Neural crest cell (in vitro differentiated cells): ENCODE data around the gene POLR2I. TPM values are rescaled to one million over a fixed set of nuclear protein-coding genes. Genes with fewer than 3 reads are reported as not detected.

Source experiments
- DNase-seq: peaks from one replicate; pipeline ENCODE4 v3.0.0; 2021; ENCODE audit warnings: low read depth, mixed read lengths, low spot score
- H3K27ac Mint-ChIP-seq: one replicate; pipeline ENCODE4 v1.8.0; 2021; ENCODE audit warnings: mild to moderate bottlenecking, mixed read lengths; ENCODE audit not compliant: unreplicated experiment
- H3K27me3 Mint-ChIP-seq: 2 replicates; pipeline ENCODE4 v1.8.0; 2021; ENCODE audit warnings: low read depth, mild to moderate bottlenecking, mixed read lengths
- H3K36me3 Mint-ChIP-seq: 2 replicates; pipeline ENCODE4 v1.8.0; 2021; ENCODE audit warnings: low read depth, mild to moderate bottlenecking, mixed read lengths
- H3K4me1 Mint-ChIP-seq: 2 replicates; pipeline ENCODE4 v1.8.0; 2021; ENCODE audit warnings: mixed read lengths
- H3K4me3 Mint-ChIP-seq: one replicate; pipeline ENCODE4 v1.8.0; 2021; ENCODE audit warnings: mild to moderate bottlenecking, mixed read lengths
- H3K9me3 Mint-ChIP-seq: 2 replicates; pipeline ENCODE4 v1.8.0; 2021; ENCODE audit warnings: mixed read lengths
- CTCF ChIP-seq: fragments of 200-600 bp; sonication (generic); conservative IDR thresholded peaks from 2 replicates; pipeline ENCODE4 v1.5.0; 2021; ENCODE audit warnings: antibody characterized with exemption, mild to moderate bottlenecking
- total RNA-seq: library from RNA; stranded (reverse); gene quantifications from 2 replicates; pipeline ENCODE4 v1.2.1, GENCODE V29; 2021

The POLR2I gene
- total RNA-seq, 1 donor from 2014 or later: 111 TPM

- Mint-ChIP-seq H3K36me3 (peaks cover 14% of the 10 kb centered on the region), H3K4me3 (no peak overlapping the region)
- no peak for TF ChIP-seq CTCF
Observed at GRCh38 chr19:36093146-36093662, 21.5 kb downstream of the POLR2I start.

DNA sequence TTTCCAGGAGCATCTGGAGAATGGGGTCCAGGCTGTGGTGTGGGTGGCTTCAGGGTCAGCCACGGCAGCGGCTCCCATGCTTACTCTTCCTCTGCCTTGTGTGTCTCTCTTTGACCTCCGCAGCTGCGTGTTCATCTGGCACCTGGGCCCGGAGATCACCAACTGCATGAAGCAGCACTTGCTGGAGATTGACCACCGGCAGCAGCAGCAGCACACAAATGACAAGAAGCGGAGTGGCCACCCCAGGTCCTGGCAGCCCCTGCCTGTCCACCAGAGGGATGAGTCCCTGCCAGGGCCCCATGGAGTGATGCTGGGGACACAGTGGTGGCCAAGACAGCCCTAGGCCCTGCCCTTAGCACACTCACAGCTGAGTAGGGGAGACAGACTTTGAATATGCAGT lies 22.1 kb downstream of the POLR2I start:
- DNase-seq: no peak
- TF ChIP-seq CTCF: no peak
- Mint-ChIP-seq H3K9me3 (no peaks in the 10 kb centered on the region), H3K4me1 (peaks cover 10% of the 10 kb centered on the region), H3K4me3 (no peak overlapping the region), H3K36me3 (peaks cover 14% of the 10 kb centered on the region), H3K27me3 (no peaks in the 10 kb centered on the region), H3K27ac (no peak overlapping the region)

More at GRCh38 chr19:36093146-36093662, 21.5 kb downstream of the POLR2I start:
- Mint-ChIP-seq H3K9me3 (no peaks in the 10 kb centered on the region), H3K27ac (no peak overlapping the region), H3K27me3 (no peaks in the 10 kb centered on the region), H3K4me1 (peaks cover 10% of the 10 kb centered on the region)
- no peak for DNase-seq

- H3K9me3 Mint-ChIP-seq: no peaks in the 10 kb centered on the region
- no peak for TF ChIP-seq CTCF
- peaks cover 6% of the 10 kb centered on the region for H3K36me3 Mint-ChIP-seq
- H3K27ac Mint-ChIP-seq: peak overlapping the region; percentile 12
- H3K4me1 Mint-ChIP-seq: no peaks in the 10 kb centered on the region
- no peaks in the 10 kb centered on the region for H3K27me3 Mint-ChIP-seq
- DNase-seq: no peak
- no peak overlapping the region for H3K4me3 Mint-ChIP-seq
Observed at GRCh38 chr19:36090910-36091695, 23.6 kb downstream of the POLR2I start.

DNA sequence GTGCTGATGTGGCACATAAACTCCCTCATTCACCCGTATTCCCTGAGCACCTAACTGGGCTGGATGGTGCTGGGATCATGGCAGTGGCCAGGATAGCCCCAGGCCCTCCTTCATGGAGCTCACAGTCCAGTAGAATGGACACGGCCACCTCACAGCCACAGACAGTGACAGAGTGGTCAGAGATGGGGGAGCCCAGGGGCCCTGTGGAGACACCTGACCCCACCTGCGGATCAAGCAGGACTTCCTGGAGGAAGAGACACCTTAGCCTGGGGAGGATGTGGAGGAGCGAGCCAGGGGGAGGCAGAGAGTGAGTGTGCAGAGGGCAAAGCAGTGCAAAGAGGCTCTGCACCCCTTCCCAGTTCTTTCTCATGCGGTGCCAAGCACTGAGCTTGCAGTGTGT lies 24.8 kb downstream of the POLR2I start:
- Mint-ChIP-seq H3K27me3 (no peaks in the 10 kb centered on the region), H3K27ac (no peak overlapping the region), H3K36me3 (peaks cover 9% of the 10 kb centered on the region), H3K4me3 (no peak overlapping the region), H3K4me1 (no peaks in the 10 kb centered on the region), H3K9me3 (no peaks in the 10 kb centered on the region)
- no peak for DNase-seq
- no peak for TF ChIP-seq CTCF

GRCh38 chr19:36086326-36086725 lies 28.3 kb downstream of the POLR2I start:
- Mint-ChIP-seq H3K36me3 (peaks cover 12% of the 10 kb centered on the region), H3K27ac (no peak overlapping the region), H3K4me3 (no peak overlapping the region)

More at GRCh38 chr19:36086326-36086725, 28.3 kb downstream of the POLR2I start:
- DNase-seq: no peak
- TF ChIP-seq CTCF: no peak
- H3K4me1 Mint-ChIP-seq: no peaks in the 10 kb centered on the region
- no peaks in the 10 kb centered on the region for H3K27me3 Mint-ChIP-seq
- no peaks in the 10 kb centered on the region for H3K9me3 Mint-ChIP-seq
